Heart left ventricle (tissue), 16 donors: Measurements from ENCODE around the gene S100B. TPM values are rescaled to one million over a fixed set of nuclear protein-coding genes. Genes with fewer than 3 reads are reported as not detected.
A peak's percentile ranks its signal among the peaks of the same experiment; 100 is the strongest.

Source experiments
- ATAC-seq, 4 donors: fragments of 200-7000 bp; cut with Tn5 transposase; one replicate each; pipeline ENCODE4 v1.9.1; 2020 to 2022; ENCODE audit warnings: moderate library complexity in 4 of 4, mild to moderate bottlenecking in 3 of 4, moderate number of reproducible peaks in 1 of 4
- DNase-seq, 5 donors: peaks; one replicate each; pipeline ENCODE4 v3.0.0-alpha.2; 2020
- H3K27ac ChIP-seq, 12 donors: fragments of 200-600 bp; sonication (generic) in 4 of 12; one replicate each; pipeline versions ENCODE4 v1.5.0 to v1.8.0; 2016 to 2022; ENCODE audit warnings: mild to moderate bottlenecking in 2 of 12
- H3K27me3 ChIP-seq, 9 donors: fragments of 200-600 bp; sonication (generic) in 2 of 9; one replicate each; pipeline versions ENCODE4 v1.5.1 to v1.8.0; 2016 to 2022; ENCODE audit warnings: mild to moderate bottlenecking in 3 of 9
- H3K36me3 ChIP-seq, 9 donors: fragments of 200-600 bp; sonication (generic) in 2 of 9; one replicate each; pipeline versions ENCODE4 v1.5.0 to v1.8.0; 2018 to 2022; ENCODE audit warnings: mild to moderate bottlenecking in 2 of 9
- H3K4me1 ChIP-seq, 12 donors: fragments of 200-600 bp; sonication (generic) in 4 of 12; one replicate each; pipeline versions ENCODE4 v1.5.0 to v1.8.0; 2016 to 2022; ENCODE audit warnings: mild to moderate bottlenecking in 3 of 12
- H3K4me3 ChIP-seq, 12 donors: fragments of 200-600 bp; sonication (generic) in 4 of 12; one replicate each; pipeline versions ENCODE4 v1.5.0 to v1.8.0; 2017 to 2022; ENCODE audit warnings: mild to moderate bottlenecking in 9 of 12, moderate library complexity in 4 of 12
- H3K9me3 ChIP-seq, 12 donors: fragments of 200-600 bp; sonication (generic) in 4 of 12; one replicate each; pipeline versions ENCODE4 v1.5.0 to v1.8.0; 2016 to 2022; ENCODE audit warnings: mild to moderate bottlenecking in 1 of 12
- CTCF ChIP-seq, 12 donors: fragments of 200-600 bp; sonication (generic) in 4 of 12; IDR thresholded peaks; one replicate each; pipeline versions ENCODE4 v1.5.0 to v1.8.0; 2018 to 2022; ENCODE audit warnings: antibody characterized with exemption in 12 of 12, mild to moderate bottlenecking in 5 of 12
- POLR2A ChIP-seq, 2 donors: fragments of 450-650 bp; IDR thresholded peaks; one replicate each; pipeline ENCODE4 v1.6.1; 2017; ENCODE audit warnings: antibody characterized with exemption in 2 of 2, mild to moderate bottlenecking in 2 of 2, moderate library complexity in 2 of 2
- WGBS, 4 donors: extraction: QIAGEN DNeasy Blood & Tissue Kit in 2 of 4; methylation state at CpG; one replicate each; pipeline versions ENCODE4 v1.1.5 to v1.1.7; 2013 to 2018; 5-methylcytosine and 5-hydroxymethylcytosine counted together
- intact Hi-C, 10 donors: fragments of 100-400 bp; cut with DNase I; formaldehyde crosslinking; loops; one replicate each; pipeline versions ENCODE4 v1.11.1 to v1.14.2; 2022
- polyA plus RNA-seq, 2 donors: library from polyadenylated mRNA; stranded (reverse); fragments of 200-250 nt; gene quantifications; one replicate each; pipeline ENCODE4 v1.2.3, GENCODE V29; 2013
- total RNA-seq, 9 donors: library from RNA; depleted of rRNA in 2 of 9; stranded (reverse); fragments of >200 nt in 2 of 9; fragmentation: NEBNext Ultra II Directional in 3 of 9; extraction: Animal tissue kit (Norgen Biotek cat#: 25700) in 3 of 9; gene quantifications; one replicate each; pipeline versions ENCODE4 v1.1.0 to v1.2.4, GENCODE V29; 2016 to 2023
- donor health status: ischemic (EF 13 %, LVEDD 7.1; RV severe dilation, severe dysfunction).
- donor health status: healthy with polysubstance abuse.
- donor health status: DM: no; HTN: yes; CAD: no.
- donor health status: DM: no; HTN: no; CAD: no.
- donor health status: ischemic (EF 25% LVEDD 6.9; RV normal size, moderate dysfunction).
- donor health status: ischemic (EF 25% LVEDD 5.7; RV mildly dilated, moderate dysfunction).
- donor health status: healthy.
- donor health status: DM: yes; HTN: yes; CAD: no.
- donor health status: ischemic (EF 35%, LVEDD 5.7; RV mildly dilated, moderate dysfunction).
- donor health status: nonischemic (EF 11% LVEDD 7.7; RV severe dilation, severe dysfunction).
- donor health status: DM: yes; HTN: yes; CAD: no.
- donor health status: PGD.
- donor health status: ischemic (EF 29% LVEDD 5.4; RV normal size, mild dysfunction).
- donor health status: nonischemic (EF 23%, LVEDD 6.1; RV moderate dilation, normal function).

S100B gene
- total and polyA plus RNA-seq, 11 donors: 0.49 to 36.3 (median 3.3) TPM

GRCh38 chr21:46620846-46621245, 16.0 kb upstream of the S100B start:
- Histone ChIP-seq H3K9me3 (peaks cover 0 to 13% (median 6%) of the 10 kb centered on the region in 12 donors), H3K4me1 (peaks cover 0 to 35% (median 0%) of the 10 kb centered on the region in 12 donors), H3K36me3 (no peaks in the 10 kb centered on the region), H3K4me3 (no peak overlapping the region), H3K27ac (peak overlapping the region in 2 of 12 donors; percentile 46 to 83), H3K27me3 (no peaks in the 10 kb centered on the region)
- intact Hi-C loops: no loop called here
- WGBS, 4 donors: 85 to 96% (median 93%) methylated on average over 7 of the region's 7 CpGs
- TF ChIP-seq CTCF (IDR thresholded peaks at IDR 0.05): no peak
- TF ChIP-seq POLR2A (IDR thresholded peaks at IDR 0.05): no peak
- DNase-seq (no peak), ATAC-seq (no peak)

GRCh38 chr21:46619846-46620245, 15.0 kb upstream of the S100B start:
- no peak overlapping the region for H3K27ac ChIP-seq
- peaks cover 0 to 3% (median 0%) of the 10 kb centered on the region in 12 donors for H3K9me3 ChIP-seq
- 82 to 89% (median 86%) methylated on average over 2 of the region's 2 CpGs for WGBS, 4 donors
- peaks cover 0 to 35% (median 0%) of the 10 kb centered on the region in 12 donors for H3K4me1 ChIP-seq
- H3K36me3 ChIP-seq: no peaks in the 10 kb centered on the region
- H3K27me3 ChIP-seq: no peaks in the 10 kb centered on the region
- TF ChIP-seq CTCF (IDR thresholded peaks at IDR 0.05) (no peak), POLR2A (IDR thresholded peaks at IDR 0.05) (no peak)
- DNase-seq: no peak
- intact Hi-C loops: no loop called here
- no peak overlapping the region for H3K4me3 ChIP-seq
- no peak for ATAC-seq

- Histone ChIP-seq H3K27ac (no peak overlapping the region), H3K9me3 (no peaks in the 10 kb centered on the region), H3K36me3 (no peaks in the 10 kb centered on the region), H3K4me3 (no peak overlapping the region), H3K27me3 (no peaks in the 10 kb centered on the region), H3K4me1 (peaks cover 0 to 35% (median 0%) of the 10 kb centered on the region in 12 donors)
- intact Hi-C loops: no loop called here
- DNase-seq (no peak), ATAC-seq (no peak)
- WGBS, 4 donors: 89 to 96% (median 93%) methylated on average over 5 of the region's 5 CpGs
- TF ChIP-seq CTCF (IDR thresholded peaks at IDR 0.05) (no peak), POLR2A (IDR thresholded peaks at IDR 0.05) (no peak)
Observed at GRCh38 chr21:46618738-46619379, 14.0 kb upstream of the S100B start.

- Histone ChIP-seq H3K36me3 (no peaks in the 10 kb centered on the region), H3K4me1 (peaks cover 0 to 24% (median 0%) of the 10 kb centered on the region in 12 donors), H3K27me3 (no peaks in the 10 kb centered on the region), H3K4me3 (no peak overlapping the region), H3K9me3 (no peaks in the 10 kb centered on the region), H3K27ac (no peak overlapping the region)
- DNase-seq (no peak), ATAC-seq (no peak)
- TF ChIP-seq CTCF (IDR thresholded peaks at IDR 0.05) (no peak), POLR2A (IDR thresholded peaks at IDR 0.05) (no peak)
- 53 to 68% (median 63%) methylated on average over 6 of the region's 6 CpGs for WGBS, 4 donors
- intact Hi-C loops: no loop called here
Observed at GRCh38 chr21:46617267-46618051, 12.6 kb upstream of the S100B start.
